T-helper 1 cell treated with Interleukin-12 subunit alpha and Interleukin-12 subunit beta and Interleukin-4 antibody, amounts not matched to agents 30 μg/mL and 1 μg/mL, for 36 hours (primary cell): ENCODE measurements around the gene CTR9.

Source experiments
- H3K27ac Mint-ChIP-seq: one replicate; pipeline ENCODE4 v1.8.0; 2021; ENCODE audit warnings: mild to moderate bottlenecking, mixed read lengths
- H3K27me3 Mint-ChIP-seq: one replicate; pipeline ENCODE4 v1.8.0; 2021; ENCODE audit warnings: low read depth, mixed read lengths
- H3K36me3 Mint-ChIP-seq: one replicate; pipeline ENCODE4 v1.8.0; 2021; ENCODE audit warnings: low read depth, mixed read lengths
- H3K4me1 Mint-ChIP-seq: one replicate; pipeline ENCODE4 v1.8.0; 2021; ENCODE audit warnings: low read depth, mixed read lengths
- H3K4me3 Mint-ChIP-seq: one replicate; pipeline ENCODE4 v1.8.0; 2021; ENCODE audit warnings: mild to moderate bottlenecking, moderate library complexity, mixed read lengths
- H3K9me3 Mint-ChIP-seq: one replicate; pipeline ENCODE4 v1.8.0; 2021; ENCODE audit warnings: mixed read lengths

CTR9 gene

GRCh38 chr11:10750838-10751580 is at the start of gene CTR9:
CTR9 (plus strand) TSS chr11:10751246; CDS start chr11:10751413, 167 bp downstream.
- Mint-ChIP-seq H3K36me3 (peaks cover 14% of the 10 kb centered on the region), H3K27me3 (no peaks in the 10 kb centered on the region), H3K27ac (peak within 1 kb of the TSS; percentile 88), H3K9me3 (no peaks in the 10 kb centered on the region), H3K4me1 (peaks cover 20% of the 10 kb centered on the region), H3K4me3 (peak within 1 kb of the TSS; percentile 85)

- Mint-ChIP-seq H3K27ac (no peak overlapping the region), H3K27me3 (no peaks in the 10 kb centered on the region), H3K4me3 (no peak overlapping the region), H3K9me3 (no peaks in the 10 kb centered on the region), H3K4me1 (no peaks in the 10 kb centered on the region), H3K36me3 (no peaks in the 10 kb centered on the region)
These were observed 49.1 kb upstream of the CTR9 start for GRCh38 chr11:10701982-10702381.

- Mint-ChIP-seq H3K27ac (no peak overlapping the region), H3K9me3 (no peaks in the 10 kb centered on the region), H3K4me3 (no peak overlapping the region), H3K27me3 (peaks cover 3% of the 10 kb centered on the region), H3K36me3 (no peaks in the 10 kb centered on the region), H3K4me1 (no peaks in the 10 kb centered on the region)
These were observed 42.9 kb upstream of the CTR9 start for GRCh38 chr11:10708131-10708530.

- H3K27me3 Mint-ChIP-seq, result peaks cover 7% of the 10 kb centered on the region
- no peak overlapping the region for H3K27ac Mint-ChIP-seq
- H3K36me3 Mint-ChIP-seq, result no peaks in the 10 kb centered on the region
- no peaks in the 10 kb centered on the region for H3K4me1 Mint-ChIP-seq
- H3K4me3 Mint-ChIP-seq, result no peak overlapping the region
- H3K9me3 Mint-ChIP-seq, result no peaks in the 10 kb centered on the region
These were observed 41.6 kb upstream of the CTR9 start for GRCh38 chr11:10709299-10710086.

GRCh38 chr11:10715571-10715970 is 35.5 kb upstream of the CTR9 start:
- Mint-ChIP-seq H3K27me3 (peaks cover 14% of the 10 kb centered on the region), H3K27ac (no peak overlapping the region), H3K9me3 (no peaks in the 10 kb centered on the region), H3K36me3 (no peaks in the 10 kb centered on the region), H3K4me1 (no peaks in the 10 kb centered on the region), H3K4me3 (no peak overlapping the region)

- Mint-ChIP-seq H3K4me1 (no peaks in the 10 kb centered on the region), H3K27me3 (peaks cover 14% of the 10 kb centered on the region), H3K36me3 (no peaks in the 10 kb centered on the region), H3K4me3 (no peak overlapping the region), H3K9me3 (no peaks in the 10 kb centered on the region), H3K27ac (no peak overlapping the region)
These were observed 34.9 kb upstream of the CTR9 start for GRCh38 chr11:10716122-10716521.

- Mint-ChIP-seq H3K9me3 (no peaks in the 10 kb centered on the region), H3K27me3 (peaks cover 14% of the 10 kb centered on the region), H3K4me1 (no peaks in the 10 kb centered on the region), H3K4me3 (no peak overlapping the region), H3K36me3 (no peaks in the 10 kb centered on the region), H3K27ac (no peak overlapping the region)
These were observed 34.3 kb upstream of the CTR9 start for GRCh38 chr11:10716543-10717259.

- Mint-ChIP-seq H3K36me3 (no peaks in the 10 kb centered on the region), H3K4me1 (no peaks in the 10 kb centered on the region), H3K4me3 (no peak overlapping the region), H3K9me3 (no peaks in the 10 kb centered on the region), H3K27ac (no peak overlapping the region), H3K27me3 (peaks cover 17% of the 10 kb centered on the region)
These were observed 31.4 kb upstream of the CTR9 start for GRCh38 chr11:10719616-10720015.

- H3K4me3 Mint-ChIP-seq, result no peak overlapping the region
- no peaks in the 10 kb centered on the region for H3K9me3 Mint-ChIP-seq
- H3K27me3 Mint-ChIP-seq, result peaks cover 17% of the 10 kb centered on the region
- no peak overlapping the region for H3K27ac Mint-ChIP-seq
- peaks cover 9% of the 10 kb centered on the region for H3K4me1 Mint-ChIP-seq
- no peaks in the 10 kb centered on the region for H3K36me3 Mint-ChIP-seq
These were observed 30.1 kb upstream of the CTR9 start for GRCh38 chr11:10720881-10721376.

GRCh38 chr11:10722307-10722706 is 28.7 kb upstream of the CTR9 start:
- H3K36me3 Mint-ChIP-seq, result no peaks in the 10 kb centered on the region
- H3K9me3 Mint-ChIP-seq, result no peaks in the 10 kb centered on the region
- H3K27me3 Mint-ChIP-seq, result peaks cover 15% of the 10 kb centered on the region
- peaks cover 12% of the 10 kb centered on the region for H3K4me1 Mint-ChIP-seq
- no peak overlapping the region for H3K4me3 Mint-ChIP-seq
- no peak overlapping the region for H3K27ac Mint-ChIP-seq

- no peaks in the 10 kb centered on the region for H3K36me3 Mint-ChIP-seq
- no peaks in the 10 kb centered on the region for H3K9me3 Mint-ChIP-seq
- H3K4me3 Mint-ChIP-seq, result no peak overlapping the region
- H3K27ac Mint-ChIP-seq, result no peak overlapping the region
- peaks cover 15% of the 10 kb centered on the region for H3K27me3 Mint-ChIP-seq
- peaks cover 12% of the 10 kb centered on the region for H3K4me1 Mint-ChIP-seq
These were observed 25.7 kb upstream of the CTR9 start for GRCh38 chr11:10725114-10725906.

GRCh38 chr11:10725907-10726253 is 25.2 kb upstream of the CTR9 start:
- peaks cover 12% of the 10 kb centered on the region for H3K4me1 Mint-ChIP-seq
- H3K27me3 Mint-ChIP-seq, result peaks cover 16% of the 10 kb centered on the region
- no peaks in the 10 kb centered on the region for H3K9me3 Mint-ChIP-seq
- H3K27ac Mint-ChIP-seq, result no peak overlapping the region
- H3K4me3 Mint-ChIP-seq, result no peak overlapping the region
- no peaks in the 10 kb centered on the region for H3K36me3 Mint-ChIP-seq

- Mint-ChIP-seq H3K4me1 (peaks cover 12% of the 10 kb centered on the region), H3K9me3 (no peaks in the 10 kb centered on the region), H3K27ac (no peak overlapping the region), H3K4me3 (no peak overlapping the region), H3K36me3 (no peaks in the 10 kb centered on the region), H3K27me3 (peaks cover 19% of the 10 kb centered on the region)
These were observed 23.7 kb upstream of the CTR9 start for GRCh38 chr11:10727146-10727851.
